Loucy (cell line): ENCODE results near the gene RPS6KA5.

Source experiments
- H2AFZ ChIP-seq: fragments of 200-600 bp; sonication (generic); 2 replicates; pipeline ENCODE4 v1.6.0; 2016; ENCODE audit warnings: antibody characterized with exemption, mild to moderate bottlenecking, low read length, moderate library complexity
- H3F3A ChIP-seq: fragments of 200-600 bp; 2 replicates; pipeline ENCODE4 v1.6.0; 2016; ENCODE audit warnings: antibody characterized with exemption, low read depth, mild to moderate bottlenecking
- H3K27me3 ChIP-seq: fragments of 200-600 bp; sonication (generic); 2 replicates; pipeline ENCODE4 v1.6.1; 2014; ENCODE audit warnings: low read length, mild to moderate bottlenecking; ENCODE audit not compliant: insufficient read depth, poor library complexity, severe bottlenecking
- H3K36me3 ChIP-seq: fragments of 200-600 bp; sonication (generic); 2 replicates; pipeline ENCODE4 v1.6.1; 2016; ENCODE audit warnings: low read length; ENCODE audit not compliant: insufficient read depth
- H3K4me1 ChIP-seq: fragments of 200-600 bp; sonication (generic); 2 replicates; pipeline ENCODE4 v1.5.1; 2014; ENCODE audit warnings: low read length, mild to moderate bottlenecking; ENCODE audit not compliant: insufficient read depth, poor library complexity, severe bottlenecking
- H3K4me2 ChIP-seq: fragments of 200-600 bp; sonication (generic); 2 replicates; pipeline ENCODE4 v1.6.0; 2014; ENCODE audit warnings: antibody characterized with exemption, low read length, low read depth, mild to moderate bottlenecking; ENCODE audit not compliant: poor library complexity, severe bottlenecking
- H3K4me3 ChIP-seq: fragments of 200-600 bp; sonication (generic); 2 replicates; pipeline ENCODE4 v1.5.1; 2014; ENCODE audit warnings: low read length, mild to moderate bottlenecking, mixed read lengths; ENCODE audit not compliant: poor library complexity, severe bottlenecking
- H3K79me2 ChIP-seq: fragments of 200-600 bp; sonication (generic); 2 replicates; pipeline ENCODE4 v1.6.1; 2014; ENCODE audit warnings: low read length; ENCODE audit not compliant: insufficient read depth
- H3K9ac ChIP-seq: fragments of 200-600 bp; sonication (generic); 2 replicates; pipeline ENCODE4 v1.6.0; 2014; ENCODE audit warnings: mild to moderate bottlenecking, low read depth, low read length, moderate library complexity; ENCODE audit not compliant: poor library complexity, severe bottlenecking
- H3K9me2 ChIP-seq: fragments of 200-600 bp; sonication (generic); replicated peaks from 2 replicates; pipeline ENCODE4 v1.6.1; 2016; ENCODE audit warnings: low read depth, low read length, mixed read lengths
- H3K9me3 ChIP-seq: fragments of 200-600 bp; sonication (generic); 2 replicates; pipeline ENCODE4 v1.6.1; 2014; ENCODE audit warnings: mild to moderate bottlenecking, antibody characterized with exemption, low read length, low read depth; ENCODE audit not compliant: insufficient read depth
- H4K20me1 ChIP-seq: fragments of 200-600 bp; sonication (generic); 2 replicates; pipeline ENCODE4 v1.6.0; 2014; ENCODE audit warnings: antibody characterized with exemption, low read length, mild to moderate bottlenecking; ENCODE audit not compliant: insufficient read depth, poor library complexity, severe bottlenecking
- EZH2phosphoT487 ChIP-seq: fragments of 200-600 bp; IDR thresholded peaks from 2 replicates; pipeline ENCODE4 v1.6.1; 2018; ENCODE audit warnings: antibody characterized with exemption, mild to moderate bottlenecking, moderate library complexity, borderline replicate concordance
- TF ChIP-seq, protein P1 (sequence below): fragments of 200-600 bp; sonication (generic); conservative IDR thresholded peaks from 2 replicates; pipeline ENCODE4 v1.5.1; 2014; ENCODE audit warnings: mild to moderate bottlenecking, antibody characterized with exemption, low read length

The RPS6KA5 gene

DNA sequence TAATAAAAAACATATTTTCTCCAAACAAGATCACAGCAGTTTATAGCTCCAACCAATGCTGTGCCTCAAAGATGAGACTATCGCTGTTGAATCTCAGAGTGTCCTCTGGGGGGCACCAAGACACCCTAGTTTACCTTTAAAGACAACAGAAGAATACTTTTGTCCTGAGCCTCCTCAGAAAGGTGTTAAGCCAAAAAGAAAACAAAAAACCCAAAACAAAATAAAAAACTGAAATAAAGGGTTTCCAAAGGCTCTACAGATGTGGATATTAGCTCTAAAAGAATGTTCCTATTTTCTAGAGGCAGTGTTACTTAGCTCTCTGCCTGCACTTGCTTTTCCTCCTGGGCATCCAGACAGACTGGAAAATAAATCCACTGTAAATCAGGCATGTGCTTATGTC, 157.3 kb downstream of the RPS6KA5 start:
- no peaks in the 10 kb centered on the region for H3K9me3 ChIP-seq
- no peaks in the 10 kb centered on the region for H3K4me1 ChIP-seq
- no peaks in the 10 kb centered on the region for H3K27me3 ChIP-seq
- H4K20me1 ChIP-seq = no peaks in the 10 kb centered on the region
- no peak overlapping the region for H3K4me2 ChIP-seq
- H3K36me3 ChIP-seq = peaks cover 25% of the 10 kb centered on the region; the same call in 1 of the 2 replicates
- no peak overlapping the region for H2AFZ ChIP-seq
- H3K9me2 ChIP-seq = no peaks in the 10 kb centered on the region
- H3K4me3 ChIP-seq = no peak overlapping the region
- no peaks in the 10 kb centered on the region for H3K79me2 ChIP-seq
- no peak for TF ChIP-seq EZH2phosphoT487
- TF ChIP-seq, protein P1, sequence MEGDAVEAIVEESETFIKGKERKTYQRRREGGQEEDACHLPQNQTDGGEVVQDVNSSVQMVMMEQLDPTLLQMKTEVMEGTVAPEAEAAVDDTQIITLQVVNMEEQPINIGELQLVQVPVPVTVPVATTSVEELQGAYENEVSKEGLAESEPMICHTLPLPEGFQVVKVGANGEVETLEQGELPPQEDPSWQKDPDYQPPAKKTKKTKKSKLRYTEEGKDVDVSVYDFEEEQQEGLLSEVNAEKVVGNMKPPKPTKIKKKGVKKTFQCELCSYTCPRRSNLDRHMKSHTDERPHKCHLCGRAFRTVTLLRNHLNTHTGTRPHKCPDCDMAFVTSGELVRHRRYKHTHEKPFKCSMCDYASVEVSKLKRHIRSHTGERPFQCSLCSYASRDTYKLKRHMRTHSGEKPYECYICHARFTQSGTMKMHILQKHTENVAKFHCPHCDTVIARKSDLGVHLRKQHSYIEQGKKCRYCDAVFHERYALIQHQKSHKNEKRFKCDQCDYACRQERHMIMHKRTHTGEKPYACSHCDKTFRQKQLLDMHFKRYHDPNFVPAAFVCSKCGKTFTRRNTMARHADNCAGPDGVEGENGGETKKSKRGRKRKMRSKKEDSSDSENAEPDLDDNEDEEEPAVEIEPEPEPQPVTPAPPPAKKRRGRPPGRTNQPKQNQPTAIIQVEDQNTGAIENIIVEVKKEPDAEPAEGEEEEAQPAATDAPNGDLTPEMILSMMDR = peak; percentile 86
- no peaks in the 10 kb centered on the region for H3F3A ChIP-seq
- no peak overlapping the region for H3K9ac ChIP-seq

DNA sequence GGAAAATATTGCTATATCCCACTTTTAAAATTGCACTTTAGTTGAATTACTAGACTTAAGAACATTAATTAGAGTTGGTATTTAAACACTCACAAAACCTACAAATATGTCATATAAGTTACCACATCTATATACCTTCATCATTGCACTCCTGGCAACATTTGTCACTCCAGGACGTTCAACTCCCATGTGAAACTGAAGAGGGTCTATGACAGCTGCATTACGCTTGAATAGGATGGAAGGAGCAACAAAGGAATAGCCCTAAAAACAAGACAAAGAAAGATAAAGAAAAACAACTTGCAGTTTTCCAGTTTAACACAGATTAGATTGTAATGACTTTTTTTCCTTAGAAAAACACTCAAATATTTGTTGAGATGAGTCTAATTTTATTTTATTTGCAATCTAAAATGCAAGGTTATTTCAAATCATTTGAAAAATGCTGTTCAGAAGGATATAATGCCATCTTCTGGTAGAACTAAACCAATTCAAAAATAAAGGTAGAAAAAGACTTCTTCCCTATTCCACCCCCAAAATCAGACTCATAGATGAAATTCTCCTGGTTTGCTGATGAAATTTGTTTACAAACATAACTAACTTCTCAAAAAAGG, 159.9 kb downstream of the RPS6KA5 start:
- Histone ChIP-seq H3K9me3 (no peaks in the 10 kb centered on the region), H3K27me3 (no peaks in the 10 kb centered on the region), H3K4me2 (no peak overlapping the region), H3K9ac (no peak overlapping the region), H3K79me2 (no peaks in the 10 kb centered on the region), H2AFZ (no peak overlapping the region), H3K4me3 (no peak overlapping the region), H3F3A (no peaks in the 10 kb centered on the region), H3K9me2 (no peaks in the 10 kb centered on the region), H3K36me3 (peaks cover 42% of the 10 kb centered on the region; the same call in 1 of the 2 replicates), H4K20me1 (no peaks in the 10 kb centered on the region), H3K4me1 (no peaks in the 10 kb centered on the region)
- TF ChIP-seq, protein P1 = peak; percentile 46
- no peak for TF ChIP-seq EZH2phosphoT487

DNA sequence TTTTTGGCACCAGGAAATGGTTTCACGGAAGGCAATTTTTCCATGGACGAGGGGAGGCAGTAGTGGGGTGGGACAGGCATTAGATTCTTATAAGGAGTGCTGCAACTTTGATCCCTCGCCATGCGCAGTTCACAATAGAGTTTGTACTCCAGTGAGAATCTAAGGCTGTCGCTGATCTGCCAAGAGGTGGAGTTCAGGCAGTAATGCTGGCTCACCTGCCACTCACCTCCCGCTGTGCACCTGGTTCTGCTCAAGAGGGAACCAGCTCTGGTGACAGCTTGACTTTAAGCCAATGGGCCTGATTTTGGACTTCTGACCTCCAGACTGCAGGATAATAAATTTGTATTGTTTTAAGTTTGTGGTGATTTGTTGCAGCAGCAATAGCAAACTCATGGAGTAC, 163.4 kb downstream of the RPS6KA5 start:
- no peaks in the 10 kb centered on the region for H3K79me2 ChIP-seq
- no peaks in the 10 kb centered on the region for H3K4me1 ChIP-seq
- no peaks in the 10 kb centered on the region for H4K20me1 ChIP-seq
- H3K9ac ChIP-seq = no peak overlapping the region
- H3K27me3 ChIP-seq = no peaks in the 10 kb centered on the region
- TF ChIP-seq EZH2phosphoT487 = no peak
- TF ChIP-seq, protein P1 = no peak
- H3F3A ChIP-seq = no peaks in the 10 kb centered on the region
- no peak overlapping the region for H2AFZ ChIP-seq
- no peak overlapping the region for H3K4me3 ChIP-seq
- H3K4me2 ChIP-seq = no peak overlapping the region
- no peaks in the 10 kb centered on the region for H3K9me2 ChIP-seq
- H3K36me3 ChIP-seq = peaks cover 50% of the 10 kb centered on the region; the same call in 1 of the 2 replicates
- no peaks in the 10 kb centered on the region for H3K9me3 ChIP-seq
